Ishikawa (cell line): ENCODE data around the gene ASTN2.

Source experiments
- CEBPB ChIP-seq: IDR thresholded peaks from 2 replicates; pipeline ENCODE4 v1.6.1; 2012
- CREB1 ChIP-seq: IDR thresholded peaks from 2 replicates; pipeline ENCODE4 v1.6.1; 2012; ENCODE audit warnings: low read depth
- EGR1 ChIP-seq: IDR thresholded peaks from 2 replicates; pipeline ENCODE4 v1.6.1; 2012
- EP300 ChIP-seq: IDR thresholded peaks from 2 replicates; pipeline ENCODE4 v1.6.1; 2012; ENCODE audit warnings: borderline replicate concordance
- FOXM1 ChIP-seq: IDR thresholded peaks from 2 replicates; pipeline ENCODE4 v1.6.1; 2012; ENCODE audit warnings: low read depth, borderline replicate concordance
- NFIC ChIP-seq: IDR thresholded peaks from 2 replicates; pipeline ENCODE4 v1.6.1; 2012
- RAD21 ChIP-seq: IDR thresholded peaks from 2 replicates; pipeline ENCODE4 v1.6.1; 2012; ENCODE audit warnings: low read depth
- TAF1 ChIP-seq: IDR thresholded peaks from 2 replicates; pipeline ENCODE4 v1.6.1; 2012; ENCODE audit warnings: low read depth, mild to moderate bottlenecking
- TCF12 ChIP-seq: IDR thresholded peaks from 2 replicates; pipeline ENCODE4 v1.6.1; 2012; ENCODE audit warnings: low read depth
- TEAD4 ChIP-seq: IDR thresholded peaks from 2 replicates; pipeline ENCODE4 v1.6.1; 2012
- YY1 ChIP-seq: IDR thresholded peaks from 2 replicates; pipeline ENCODE4 v1.6.1; 2012; ENCODE audit warnings: low read depth
- ZBTB7A ChIP-seq: IDR thresholded peaks from 2 replicates; pipeline ENCODE4 v1.6.1; 2012; ENCODE audit warnings: low read depth
- TF ChIP-seq, protein P1 (sequence below): IDR thresholded peaks from 2 replicates; pipeline ENCODE4 v1.6.1; 2012; ENCODE audit warnings: low read depth, mild to moderate bottlenecking
- TF ChIP-seq, protein P2 (sequence below): IDR thresholded peaks from 2 replicates; pipeline ENCODE4 v1.6.1; 2012
- TF ChIP-seq, protein P3 (sequence below): IDR thresholded peaks from 2 replicates; pipeline ENCODE4 v1.6.1; 2012

Gene ASTN2

DNA sequence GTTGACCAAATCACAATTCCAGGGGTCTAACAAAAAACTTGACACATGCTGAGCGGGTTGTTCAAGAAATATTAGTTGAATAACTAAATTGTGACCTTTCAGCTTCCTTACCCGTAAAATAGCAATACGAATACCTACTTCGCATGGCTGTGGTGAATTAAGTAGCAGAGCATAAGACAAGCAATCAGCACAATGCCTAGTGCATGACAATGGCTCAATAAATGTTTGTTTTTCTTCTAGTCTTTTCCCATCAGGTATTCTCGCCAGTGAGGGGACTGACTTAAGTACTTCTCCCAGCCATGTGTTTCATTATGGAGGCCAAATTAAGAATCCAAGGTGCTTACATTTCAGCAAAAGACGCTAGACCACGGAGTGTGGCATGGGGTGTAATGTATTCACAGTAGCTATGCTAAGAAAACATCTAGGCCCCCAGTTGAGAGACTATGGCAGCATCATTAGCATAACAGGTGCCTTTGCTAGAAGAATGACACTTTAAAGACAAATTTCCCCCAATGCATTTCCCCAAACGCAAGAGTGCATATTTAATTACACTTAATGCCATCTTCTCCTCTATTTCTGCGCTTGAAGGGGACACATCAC, 145.9 kb downstream of the ASTN2 start:
- TF ChIP-seq EP300 = no peak
- TF ChIP-seq, protein P1, sequence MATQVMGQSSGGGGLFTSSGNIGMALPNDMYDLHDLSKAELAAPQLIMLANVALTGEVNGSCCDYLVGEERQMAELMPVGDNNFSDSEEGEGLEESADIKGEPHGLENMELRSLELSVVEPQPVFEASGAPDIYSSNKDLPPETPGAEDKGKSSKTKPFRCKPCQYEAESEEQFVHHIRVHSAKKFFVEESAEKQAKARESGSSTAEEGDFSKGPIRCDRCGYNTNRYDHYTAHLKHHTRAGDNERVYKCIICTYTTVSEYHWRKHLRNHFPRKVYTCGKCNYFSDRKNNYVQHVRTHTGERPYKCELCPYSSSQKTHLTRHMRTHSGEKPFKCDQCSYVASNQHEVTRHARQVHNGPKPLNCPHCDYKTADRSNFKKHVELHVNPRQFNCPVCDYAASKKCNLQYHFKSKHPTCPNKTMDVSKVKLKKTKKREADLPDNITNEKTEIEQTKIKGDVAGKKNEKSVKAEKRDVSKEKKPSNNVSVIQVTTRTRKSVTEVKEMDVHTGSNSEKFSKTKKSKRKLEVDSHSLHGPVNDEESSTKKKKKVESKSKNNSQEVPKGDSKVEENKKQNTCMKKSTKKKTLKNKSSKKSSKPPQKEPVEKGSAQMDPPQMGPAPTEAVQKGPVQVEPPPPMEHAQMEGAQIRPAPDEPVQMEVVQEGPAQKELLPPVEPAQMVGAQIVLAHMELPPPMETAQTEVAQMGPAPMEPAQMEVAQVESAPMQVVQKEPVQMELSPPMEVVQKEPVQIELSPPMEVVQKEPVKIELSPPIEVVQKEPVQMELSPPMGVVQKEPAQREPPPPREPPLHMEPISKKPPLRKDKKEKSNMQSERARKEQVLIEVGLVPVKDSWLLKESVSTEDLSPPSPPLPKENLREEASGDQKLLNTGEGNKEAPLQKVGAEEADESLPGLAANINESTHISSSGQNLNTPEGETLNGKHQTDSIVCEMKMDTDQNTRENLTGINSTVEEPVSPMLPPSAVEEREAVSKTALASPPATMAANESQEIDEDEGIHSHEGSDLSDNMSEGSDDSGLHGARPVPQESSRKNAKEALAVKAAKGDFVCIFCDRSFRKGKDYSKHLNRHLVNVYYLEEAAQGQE = no peak

DNA sequence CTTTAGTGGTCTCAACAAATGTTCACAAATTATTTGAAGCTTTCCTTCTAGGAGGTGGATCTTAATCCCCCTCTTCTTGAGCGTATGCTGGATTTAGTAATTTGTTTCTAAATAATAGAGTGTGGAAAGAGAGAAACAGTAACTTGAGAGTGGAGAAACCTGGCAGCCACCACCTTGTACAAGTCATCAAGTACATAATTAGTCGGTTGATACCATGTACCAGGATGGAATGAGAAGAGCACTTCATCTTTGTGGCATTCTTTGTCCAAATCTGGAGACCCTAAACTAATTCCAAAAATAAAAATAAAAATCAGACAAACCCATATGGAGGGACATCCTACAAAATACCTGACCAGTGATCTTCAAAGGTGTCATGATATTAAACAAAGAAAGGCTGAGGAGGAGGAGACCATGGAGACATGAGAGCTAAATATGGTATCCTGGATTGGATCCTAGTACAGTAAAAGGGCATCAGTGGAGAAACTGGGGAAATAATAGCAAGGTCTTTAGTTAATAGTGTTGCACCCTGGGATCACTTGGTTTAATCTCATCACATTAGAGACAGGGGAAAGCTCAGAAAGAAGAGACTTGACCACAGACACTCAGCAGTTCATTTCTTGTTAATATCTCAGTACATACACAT, 147.9 kb downstream of the ASTN2 start:
- TF ChIP-seq NFIC (no peak), TCF12 (no peak), TAF1 (no peak), RAD21 (no peak), CREB1 (no peak), ZBTB7A (no peak), CEBPB (no peak), FOXM1 (no peak), EP300 (no peak), EGR1 (no peak), YY1 (no peak), TEAD4 (no peak)
- TF ChIP-seq, protein P2, sequence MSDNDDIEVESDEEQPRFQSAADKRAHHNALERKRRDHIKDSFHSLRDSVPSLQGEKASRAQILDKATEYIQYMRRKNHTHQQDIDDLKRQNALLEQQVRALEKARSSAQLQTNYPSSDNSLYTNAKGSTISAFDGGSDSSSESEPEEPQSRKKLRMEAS = no peak
- TF ChIP-seq, protein P1 = no peak
- TF ChIP-seq, protein P3, sequence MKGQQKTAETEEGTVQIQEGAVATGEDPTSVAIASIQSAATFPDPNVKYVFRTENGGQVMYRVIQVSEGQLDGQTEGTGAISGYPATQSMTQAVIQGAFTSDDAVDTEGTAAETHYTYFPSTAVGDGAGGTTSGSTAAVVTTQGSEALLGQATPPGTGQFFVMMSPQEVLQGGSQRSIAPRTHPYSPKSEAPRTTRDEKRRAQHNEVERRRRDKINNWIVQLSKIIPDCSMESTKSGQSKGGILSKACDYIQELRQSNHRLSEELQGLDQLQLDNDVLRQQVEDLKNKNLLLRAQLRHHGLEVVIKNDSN = no peak

DNA sequence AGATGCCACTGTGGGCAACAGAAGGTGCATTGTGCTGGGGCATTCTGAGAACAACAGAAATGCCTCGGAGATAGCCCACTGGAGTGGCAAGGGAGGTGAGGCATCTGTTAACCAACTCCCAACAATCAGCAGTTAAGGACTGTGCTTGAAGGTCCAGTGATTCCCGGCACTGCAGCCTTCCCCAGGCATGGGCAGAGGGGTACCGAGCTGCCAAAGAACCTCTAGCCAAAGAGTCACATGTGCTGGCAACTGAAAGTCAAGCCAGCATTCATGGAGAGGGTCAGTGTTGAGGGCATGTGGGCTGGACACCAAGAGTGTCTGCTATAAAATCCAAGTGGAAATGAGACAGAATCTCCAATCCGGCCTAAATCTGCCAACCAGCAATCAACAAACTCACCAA, 149.6 kb downstream of the ASTN2 start:
- TF ChIP-seq EP300 (no peak), CREB1 (no peak), FOXM1 (no peak), TEAD4 (no peak), ZBTB7A (no peak), TAF1 (no peak), RAD21 (no peak), EGR1 (no peak), TCF12 (no peak), CEBPB (no peak), NFIC (no peak), YY1 (no peak)
- TF ChIP-seq, protein P2 = no peak
- TF ChIP-seq, protein P3 = no peak
- TF ChIP-seq, protein P1 = no peak

DNA sequence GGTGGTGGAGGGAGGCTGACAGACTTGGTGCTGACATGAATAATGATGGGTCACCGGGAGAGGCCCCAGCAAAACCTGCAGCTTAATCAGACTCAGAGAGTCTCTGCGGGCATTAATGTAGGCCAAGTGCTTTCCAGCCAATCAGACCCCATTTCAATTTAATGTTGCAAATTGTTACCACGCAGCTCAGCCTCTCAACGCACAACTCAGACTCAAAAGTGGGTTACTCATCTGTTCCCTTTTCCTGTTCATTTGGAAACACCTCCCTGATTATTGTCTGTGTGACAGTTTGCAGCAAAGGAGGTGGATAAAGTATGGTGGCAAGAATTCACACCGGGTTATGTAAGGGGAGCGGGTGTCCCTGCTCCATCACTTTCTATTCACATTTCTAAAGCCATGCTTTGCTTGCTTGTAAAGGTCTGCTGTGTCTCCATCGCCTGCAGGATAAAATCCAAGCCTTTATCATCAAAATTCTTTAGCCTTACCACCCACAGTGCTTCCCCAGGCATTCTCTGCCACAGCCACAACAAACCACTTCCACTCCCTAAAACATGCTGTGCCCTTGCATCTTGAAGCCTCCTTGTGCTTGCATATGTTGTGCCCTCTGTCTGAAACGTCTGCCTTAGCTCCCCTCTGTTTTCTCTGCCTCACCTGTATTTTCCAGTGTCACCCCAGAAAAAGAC, 156.5 kb downstream of the ASTN2 start:
- TF ChIP-seq, protein P2 = no peak
- TF ChIP-seq, protein P3 = no peak
- TF ChIP-seq EP300 = no peak
- no peak for TF ChIP-seq RAD21
- TF ChIP-seq TAF1 = no peak
- no peak for TF ChIP-seq CEBPB
- no peak for TF ChIP-seq YY1
- TF ChIP-seq EGR1 = no peak
- TF ChIP-seq TEAD4 = no peak
- TF ChIP-seq FOXM1 = no peak
- TF ChIP-seq ZBTB7A = no peak
- no peak for TF ChIP-seq NFIC
- TF ChIP-seq, protein P1 = no peak
- TF ChIP-seq CREB1 = no peak
- TF ChIP-seq TCF12 = no peak
